Spleen (tissue), 11 donors: Measurements from ENCODE around the gene MXD3. TPM values are rescaled to one million over a fixed set of nuclear protein-coding genes. Genes with fewer than 3 reads are reported as not detected.

Experiments used
- DNase-seq: peaks from one replicate; pipeline ENCODE4 v3.0.0-alpha.2; 2020
- H3K27ac ChIP-seq, 8 donors: fragments of 200-600 bp; sonication (generic) in 7 of 8; 1 replicate in 4 of 8; 2 replicates in 4 of 8; pipeline versions ENCODE4 v1.5.0 to v1.8.0; 2016 to 2021; ENCODE audit warnings: inconsistent platforms in 4 of 8, mild to moderate bottlenecking in 4 of 8, moderate library complexity in 1 of 8
- H3K27me3 ChIP-seq, 7 donors: fragments of 200-600 bp; sonication (generic) in 6 of 7; replicated peaks in 1 of 7; 1 replicate in 4 of 7; 2 replicates in 3 of 7; pipeline versions ENCODE4 v1.5.0 to v1.8.0; 2016 to 2021; ENCODE audit warnings: inconsistent platforms in 3 of 7, mild to moderate bottlenecking in 1 of 7
- H3K36me3 ChIP-seq, 6 donors: fragments of 200-600 bp; sonication (generic) in 5 of 6; 1 replicate in 4 of 6; 2 replicates in 2 of 6; pipeline versions ENCODE4 v1.5.0 to v1.8.0; 2016 to 2021; ENCODE audit warnings: inconsistent platforms in 2 of 6
- H3K4me1 ChIP-seq, 6 donors: fragments of 200-600 bp; sonication (generic) in 5 of 6; 1 replicate in 3 of 6; 2 replicates in 3 of 6; pipeline versions ENCODE4 v1.5.0 to v1.8.0; 2016 to 2021; ENCODE audit warnings: inconsistent platforms in 3 of 6
- H3K4me3 ChIP-seq, 8 donors: fragments of 200-600 bp; sonication (generic) in 7 of 8; 1 replicate in 4 of 8; 2 replicates in 4 of 8; pipeline versions ENCODE4 v1.5.0 to v1.8.0; 2016 to 2021; ENCODE audit warnings: inconsistent platforms in 4 of 8, mild to moderate bottlenecking in 4 of 8, moderate library complexity in 2 of 8
- H3K9me3 ChIP-seq, 8 donors: fragments of 200-600 bp; sonication (generic) in 7 of 8; 1 replicate in 4 of 8; 2 replicates in 4 of 8; pipeline versions ENCODE4 v1.5.0 to v1.8.0; 2016 to 2021; ENCODE audit warnings: inconsistent platforms in 4 of 8
- POLR2A ChIP-seq, 3 donors: fragments of 450-650 bp; IDR thresholded peaks; one replicate each; pipeline ENCODE4 v1.5.1; 2017; ENCODE audit warnings: antibody characterized with exemption in 3 of 3, mild to moderate bottlenecking in 1 of 3
- POLR2AphosphoS5 ChIP-seq, 3 donors: sonication (generic); formaldehyde crosslinking; IDR thresholded peaks; one replicate each; pipeline ENCODE4 v1.5.1; 2017; ENCODE audit warnings: antibody characterized with exemption in 3 of 3
- WGBS, 5 donors: extraction: QIAGEN DNeasy Blood & Tissue Kit in 3 of 5; methylation state at CpG; one replicate each; pipeline versions ENCODE4 v1.1.5 to v1.1.7; 2013 to 2018; 5-methylcytosine and 5-hydroxymethylcytosine counted together
- intact Hi-C: fragments of 100-400 bp; cut with DNase I; formaldehyde crosslinking; loops from one replicate; pipeline ENCODE4 v1.15.0; 2023; ENCODE audit warnings: low total_unique reads
- polyA plus RNA-seq, 3 donors: library from polyadenylated mRNA; stranded (reverse); fragments of 200-250 nt; gene quantifications; one replicate each; pipeline ENCODE4 v1.2.1, GENCODE V29; 2013
- total RNA-seq, 7 donors: library from RNA; depleted of rRNA in 3 of 7; stranded (reverse); fragments of >200 nt in 3 of 7; fragmentation: NEBNext Ultra II Directional in 4 of 7; extraction: Animal tissue kit (Norgen Biotek cat#: 25700) in 4 of 7; gene quantifications; one replicate each; pipeline versions ENCODE4 v1.1.0 to v1.2.1, GENCODE V29; 2016 to 2021
- TF ChIP-seq, protein P1 (sequence below), 11 experiments: fragments of 200-600 bp in 7 of 11; fragments of 450-650 bp in 4 of 11; sonication (generic) in 4 of 11; IDR thresholded peaks in 8 of 11; conservative IDR thresholded peaks in 3 of 11; 1 replicate in 7 of 11; 2 replicates in 4 of 11; pipeline versions ENCODE4 v1.4.0 to v1.8.0; 2016 to 2021; ENCODE audit warnings: antibody characterized with exemption in 11 of 11, inconsistent platforms in 4 of 11, mild to moderate bottlenecking in 1 of 11
- donor health status: healthy with polysubstance abuse.
- donor health status: DM: no; HTN: no; CAD: no; lungs with moderate emphysema.
- donor health status: DM: no; HTN: no; CAD: no.
- donor health status: Bipolar disorder and iron deficiency.
- donor health status: healthy.
- donor health status: DM: no; HTN: no; CAD: no.
- donor health status: DM: yes; HTN: yes; CAD: no.

Gene MXD3
- total and polyA plus RNA-seq, 10 donors: 19.3 to 80.7 (median 26.4) TPM

DNA sequence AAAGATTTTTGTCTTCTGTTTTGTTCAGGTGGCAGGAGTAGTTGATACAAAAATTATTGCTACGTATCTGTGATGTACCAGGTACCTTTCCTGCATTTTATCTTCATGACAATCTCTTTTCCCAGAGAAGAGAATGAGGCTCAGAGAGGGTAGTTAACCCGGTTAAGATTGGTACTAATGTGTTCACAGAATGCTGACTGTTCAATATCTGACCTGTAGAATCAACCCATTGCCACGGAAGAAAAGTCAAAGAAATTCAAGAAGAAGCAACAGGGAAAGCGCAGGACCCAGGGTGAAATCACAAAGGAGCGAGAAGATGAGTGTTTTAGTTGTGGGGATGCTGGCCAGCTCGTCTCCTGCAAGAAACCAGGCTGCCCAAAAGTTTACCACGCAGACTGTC, 20.0 kb downstream of the MXD3 start:
- H3K27me3 ChIP-seq: no peaks in the 10 kb centered on the region
- TF ChIP-seq, protein P1, sequence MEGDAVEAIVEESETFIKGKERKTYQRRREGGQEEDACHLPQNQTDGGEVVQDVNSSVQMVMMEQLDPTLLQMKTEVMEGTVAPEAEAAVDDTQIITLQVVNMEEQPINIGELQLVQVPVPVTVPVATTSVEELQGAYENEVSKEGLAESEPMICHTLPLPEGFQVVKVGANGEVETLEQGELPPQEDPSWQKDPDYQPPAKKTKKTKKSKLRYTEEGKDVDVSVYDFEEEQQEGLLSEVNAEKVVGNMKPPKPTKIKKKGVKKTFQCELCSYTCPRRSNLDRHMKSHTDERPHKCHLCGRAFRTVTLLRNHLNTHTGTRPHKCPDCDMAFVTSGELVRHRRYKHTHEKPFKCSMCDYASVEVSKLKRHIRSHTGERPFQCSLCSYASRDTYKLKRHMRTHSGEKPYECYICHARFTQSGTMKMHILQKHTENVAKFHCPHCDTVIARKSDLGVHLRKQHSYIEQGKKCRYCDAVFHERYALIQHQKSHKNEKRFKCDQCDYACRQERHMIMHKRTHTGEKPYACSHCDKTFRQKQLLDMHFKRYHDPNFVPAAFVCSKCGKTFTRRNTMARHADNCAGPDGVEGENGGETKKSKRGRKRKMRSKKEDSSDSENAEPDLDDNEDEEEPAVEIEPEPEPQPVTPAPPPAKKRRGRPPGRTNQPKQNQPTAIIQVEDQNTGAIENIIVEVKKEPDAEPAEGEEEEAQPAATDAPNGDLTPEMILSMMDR (IDR thresholded peaks at IDR 0.05 in 8 of 11, conservative IDR thresholded peaks at IDR 0.05 in 3 of 11): no peak
- no peak for TF ChIP-seq POLR2AphosphoS5 (IDR thresholded peaks at IDR 0.05)
- no peaks in the 10 kb centered on the region for H3K9me3 ChIP-seq
- 94 to 98% (median 96%) methylated on average over 7 of the region's 7 CpGs for WGBS, 5 donors
- H3K4me3 ChIP-seq: no peak overlapping the region
- peaks cover 0 to 99% (median 77%) of the 10 kb centered on the region in 6 donors for H3K36me3 ChIP-seq
- H3K4me1 ChIP-seq: peaks cover 12 to 38% (median 17%) of the 10 kb centered on the region in 6 donors
- H3K27ac ChIP-seq: peak overlapping the region in 1 of 8 donors; percentile 66
- intact Hi-C loops: no loop called here
- DNase-seq: no peak

DNA sequence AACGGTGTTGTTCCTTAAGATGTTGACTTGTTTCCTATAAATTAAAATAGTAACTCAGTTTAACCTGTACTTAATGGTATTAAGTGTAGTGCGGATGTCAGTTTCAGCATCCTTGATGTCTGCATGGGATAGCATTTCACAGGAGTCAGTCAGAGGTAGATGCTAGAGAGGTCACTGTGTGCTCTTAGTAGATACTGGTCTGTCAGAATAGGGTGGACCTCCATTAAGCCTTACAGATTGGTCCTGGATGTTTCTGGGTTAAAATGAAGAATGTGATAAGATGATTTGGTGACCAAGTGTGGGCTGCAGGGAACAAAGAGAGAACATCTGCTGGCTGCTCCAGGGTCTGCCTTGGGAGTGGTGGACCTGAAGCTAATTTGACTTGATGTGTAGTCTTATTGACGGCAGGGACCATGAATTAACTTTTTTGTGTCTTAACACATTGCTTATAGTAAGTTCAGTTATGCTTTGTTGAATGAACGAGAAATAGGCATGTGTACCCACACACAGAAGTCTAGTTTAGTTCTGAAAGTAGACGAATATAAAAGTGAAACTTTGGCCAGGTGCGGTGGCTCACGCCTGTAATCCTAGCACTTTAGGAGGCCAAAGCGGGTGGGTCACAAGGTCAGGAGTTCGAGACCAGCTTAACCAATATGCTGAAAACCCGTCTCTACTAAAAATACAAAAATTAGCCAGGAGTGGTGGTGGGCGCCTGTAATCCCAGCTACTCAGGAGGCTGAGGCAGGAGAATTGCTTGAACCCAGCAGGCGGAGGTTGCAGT, 20.7 kb downstream of the MXD3 start:
- 77 to 91% (median 82%) methylated on average over 12 of the region's 12 CpGs for WGBS, 5 donors
- intact Hi-C loops: no loop called here

DNA sequence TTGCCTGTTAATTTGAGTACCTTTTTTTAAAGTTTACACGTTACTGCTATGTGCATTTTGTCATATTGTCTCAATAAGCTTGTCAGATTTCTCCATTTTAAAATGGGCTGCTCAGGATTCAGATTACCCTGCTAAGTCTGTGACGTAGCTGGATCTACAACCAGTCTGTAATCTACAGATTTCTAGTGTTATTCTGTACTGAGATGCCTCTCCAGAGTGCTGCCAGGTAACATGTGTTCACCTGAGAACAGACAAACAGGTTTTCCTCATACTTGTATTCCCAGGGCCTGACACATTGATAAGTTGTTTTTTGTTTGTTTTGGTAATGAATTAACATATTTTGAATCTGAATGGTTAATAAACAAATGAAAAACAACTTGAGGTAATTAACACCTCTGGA, 23.5 kb downstream of the MXD3 start:
- TF ChIP-seq POLR2A (IDR thresholded peaks at IDR 0.05) (no peak), POLR2AphosphoS5 (IDR thresholded peaks at IDR 0.05) (no peak)
- TF ChIP-seq, protein P1 (IDR thresholded peaks at IDR 0.05 in 8 of 11, conservative IDR thresholded peaks at IDR 0.05 in 3 of 11): no peak
- Histone ChIP-seq H3K4me1 (peaks cover 0 to 16% (median 0%) of the 10 kb centered on the region in 6 donors), H3K36me3 (peaks cover 4 to 100% (median 84%) of the 10 kb centered on the region in 6 donors), H3K27me3 (no peaks in the 10 kb centered on the region), H3K4me3 (no peak overlapping the region), H3K9me3 (no peaks in the 10 kb centered on the region), H3K27ac (no peak overlapping the region)
- DNase-seq: no peak
- 88 to 97% (median 92%) methylated on average over 2 of the region's 2 CpGs for WGBS, 5 donors
- intact Hi-C loops: no loop called here

More for the DNA sequence above, 20.7 kb downstream of the MXD3 start:
- peak overlapping the region in 1 of 8 donors; percentile 66 for H3K27ac ChIP-seq
- no peaks in the 10 kb centered on the region for H3K27me3 ChIP-seq
- no peaks in the 10 kb centered on the region for H3K9me3 ChIP-seq
- H3K36me3 ChIP-seq: peaks cover 0 to 100% (median 84%) of the 10 kb centered on the region in 6 donors
- H3K4me1 ChIP-seq: peaks cover 4 to 31% (median 9%) of the 10 kb centered on the region in 6 donors
- no peak overlapping the region for H3K4me3 ChIP-seq
- DNase-seq: no peak
- TF ChIP-seq, protein P1 (IDR thresholded peaks at IDR 0.05 in 8 of 11, conservative IDR thresholded peaks at IDR 0.05 in 3 of 11): no peak
- TF ChIP-seq POLR2A (IDR thresholded peaks at IDR 0.05): no peak
- TF ChIP-seq POLR2AphosphoS5 (IDR thresholded peaks at IDR 0.05): no peak

DNA sequence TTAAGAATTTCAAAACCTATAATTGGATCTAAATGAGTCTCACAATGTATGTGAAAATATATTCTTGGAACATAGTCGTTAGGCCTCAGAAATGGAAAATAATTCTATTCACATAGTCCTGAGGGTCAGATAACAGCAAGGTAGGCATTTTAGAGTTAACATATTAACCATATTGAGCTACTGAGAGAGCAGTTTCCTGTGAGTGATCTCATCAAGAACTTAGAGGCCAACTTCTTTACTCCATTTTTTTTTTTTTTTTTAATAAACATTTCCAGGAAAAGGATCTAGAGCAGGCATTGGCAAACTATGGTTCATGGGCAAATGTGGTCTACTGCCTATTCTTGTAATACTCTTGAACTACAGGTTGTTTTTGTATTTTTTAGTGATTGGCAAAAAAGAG, 34.8 kb downstream of the MXD3 start:
- intact Hi-C loops: no loop called here
- Histone ChIP-seq H3K36me3 (peaks cover 0 to 100% (median 71%) of the 10 kb centered on the region in 6 donors), H3K27ac (peak overlapping the region in 5 of 8 donors; percentile 31 to 57 (median 47)), H3K9me3 (no peaks in the 10 kb centered on the region), H3K4me3 (no peak overlapping the region), H3K27me3 (no peaks in the 10 kb centered on the region), H3K4me1 (no peaks in the 10 kb centered on the region)
- DNase-seq: no peak
- 64 to 70% (median 67%) methylated on average over 1 of the region's 1 CpG for WGBS, 5 donors
- TF ChIP-seq, protein P1 (IDR thresholded peaks at IDR 0.05 in 8 of 11, conservative IDR thresholded peaks at IDR 0.05 in 3 of 11): no peak
- TF ChIP-seq POLR2A (IDR thresholded peaks at IDR 0.05) (no peak), POLR2AphosphoS5 (IDR thresholded peaks at IDR 0.05) (no peak)
